ENCODE measurements around the gene ZNF438.
"Not testable (repeated sequence)": the region's sequence is repeated elsewhere in the genome, so short reads cannot be mapped to it uniquely, and the experiment has no call there.

ZNF438 gene

GRCh38 chr10:31041011-31041410 lies 9.3 kb upstream of the ZNF438 start:
- DNase-seq (ENCODE audit: low spot score) = no peak

- DNase-seq (ENCODE audit: low spot score) = not testable (repeated sequence)
Observed at GRCh38 chr10:31039006-31039405, 7.3 kb upstream of the ZNF438 start.

GRCh38 chr10:31037749-31038148 lies 6.1 kb upstream of the ZNF438 start:
- no peak for DNase-seq (ENCODE audit: low spot score)

- no peak for DNase-seq (ENCODE audit: low spot score)
Observed at GRCh38 chr10:31036209-31036608, 4.5 kb upstream of the ZNF438 start.

- DNase-seq (ENCODE audit: low spot score) = no peak
Observed at GRCh38 chr10:31035266-31035798, 3.7 kb upstream of the ZNF438 start.

GRCh38 chr10:31034098-31034909 lies 2.6 kb upstream of the ZNF438 start:
- no peak for DNase-seq (ENCODE audit: low spot score)

- no peak for DNase-seq (ENCODE audit: low spot score)
Observed at GRCh38 chr10:31033147-31033546, 1.5 kb upstream of the ZNF438 start.

GRCh38 chr10:31032258-31033132 lies 830 bp upstream of the ZNF438 start:
- DNase-seq (ENCODE audit: low spot score) = peak; percentile 95

- no peak for DNase-seq (ENCODE audit: low spot score)
Observed at GRCh38 chr10:31031205-31031557, 484 bp downstream of the ZNF438 start.

- DNase-seq (ENCODE audit: low spot score) = no peak
Observed at GRCh38 chr10:31030800-31031199, 865 bp downstream of the ZNF438 start.

- DNase-seq (ENCODE audit: low spot score) = no peak
Observed at GRCh38 chr10:31030260-31030659, 1.4 kb downstream of the ZNF438 start.

- DNase-seq (ENCODE audit: low spot score) = no peak
Observed at GRCh38 chr10:31028081-31028480, 3.6 kb downstream of the ZNF438 start.

- not testable (repeated sequence) for DNase-seq (ENCODE audit: low spot score)
Observed at GRCh38 chr10:31026279-31026678, 5.4 kb downstream of the ZNF438 start.

GRCh38 chr10:31025142-31025541 lies 6.5 kb downstream of the ZNF438 start:
- no peak for DNase-seq (ENCODE audit: low spot score)

GRCh38 chr10:31023558-31023957 lies 8.1 kb downstream of the ZNF438 start:
- no peak for DNase-seq (ENCODE audit: low spot score)

- DNase-seq (ENCODE audit: low spot score) = no peak
Observed at GRCh38 chr10:31020209-31020608, 11.5 kb downstream of the ZNF438 start.

GRCh38 chr10:31018962-31019361 lies 12.7 kb downstream of the ZNF438 start:
- no peak for DNase-seq (ENCODE audit: low spot score)

GRCh38 chr10:31018356-31018750 lies 13.3 kb downstream of the ZNF438 start:
- no peak for DNase-seq (ENCODE audit: low spot score)

GRCh38 chr10:31017534-31018355 lies 13.9 kb downstream of the ZNF438 start:
- DNase-seq (ENCODE audit: low spot score) = no peak

- DNase-seq (ENCODE audit: low spot score) = no peak
Observed at GRCh38 chr10:31014161-31014875, 17.3 kb downstream of the ZNF438 start.

- no peak for DNase-seq (ENCODE audit: low spot score)
Observed at GRCh38 chr10:31013331-31013730, 18.3 kb downstream of the ZNF438 start.

All from CD4-positive, alpha-beta T cell treated with Interleukin-6 at 100 ng/mL for 8 hours (primary cell).